KMS-11 (cell line): ENCODE measurements around the gene MRPL17.
"Not testable (repeated sequence)": the region's sequence is repeated elsewhere in the genome, so short reads cannot be mapped to it uniquely, and the experiment has no call there.

ENCODE experiments used
- H2AFZ ChIP-seq: fragments of 200-600 bp; sonication (generic); 2 replicates; pipeline ENCODE4 v1.6.1; 2016; ENCODE audit warnings: antibody characterized with exemption, mixed run types, low read depth
- H3K27ac ChIP-seq: fragments of 200-600 bp; sonication (generic); 2 replicates; pipeline ENCODE4 v1.6.1; 2016; ENCODE audit warnings: mild to moderate bottlenecking, mixed run types
- H3K27me3 ChIP-seq: fragments of 200-600 bp; sonication (generic); 2 replicates; pipeline ENCODE4 v1.6.1; 2017; ENCODE audit warnings: mild to moderate bottlenecking, low read depth, mixed run types, moderate library complexity; ENCODE audit not compliant: insufficient read depth
- H3K36me3 ChIP-seq: fragments of 200-600 bp; sonication (generic); 2 replicates; pipeline ENCODE4 v1.6.1; 2017; ENCODE audit warnings: mild to moderate bottlenecking, mixed run types; ENCODE audit not compliant: insufficient read depth
- H3K4me1 ChIP-seq: fragments of 200-600 bp; sonication (generic); 2 replicates; pipeline ENCODE4 v1.6.1; 2016; ENCODE audit warnings: mild to moderate bottlenecking, low read depth, mixed run types; ENCODE audit not compliant: poor library complexity, severe bottlenecking
- H3K4me2 ChIP-seq: fragments of 200-600 bp; sonication (generic); 2 replicates; pipeline ENCODE4 v1.7.0; 2016; ENCODE audit warnings: mild to moderate bottlenecking, mixed run types
- H3K4me3 ChIP-seq: fragments of 200-600 bp; sonication (generic); IDR thresholded peaks from 2 replicates; pipeline ENCODE4 v1.6.1; 2017; ENCODE audit warnings: low read depth, low read length, mixed read lengths; ENCODE audit not compliant: insufficient read depth
- H3K79me2 ChIP-seq: fragments of 200-600 bp; sonication (generic); 2 replicates; pipeline ENCODE4 v1.6.1; 2016; ENCODE audit warnings: low read depth, mixed run types; ENCODE audit not compliant: insufficient read depth
- H3K9ac ChIP-seq: fragments of 200-600 bp; sonication (generic); 2 replicates; pipeline ENCODE4 v1.6.1; 2016; ENCODE audit warnings: mild to moderate bottlenecking, mixed run types
- H4K20me1 ChIP-seq: fragments of 200-600 bp; sonication (generic); 2 replicates; pipeline ENCODE4 v1.6.1; 2016; ENCODE audit warnings: mild to moderate bottlenecking, mixed run types; ENCODE audit not compliant: insufficient read depth
- TF ChIP-seq, protein P1 (sequence below): fragments of 200-600 bp; sonication (generic); conservative IDR thresholded peaks from 2 replicates; pipeline ENCODE4 v1.6.1; 2017; ENCODE audit warnings: low read depth, mild to moderate bottlenecking, antibody characterized with exemption, low read length, moderate library complexity, mixed read lengths

Gene MRPL17

DNA sequence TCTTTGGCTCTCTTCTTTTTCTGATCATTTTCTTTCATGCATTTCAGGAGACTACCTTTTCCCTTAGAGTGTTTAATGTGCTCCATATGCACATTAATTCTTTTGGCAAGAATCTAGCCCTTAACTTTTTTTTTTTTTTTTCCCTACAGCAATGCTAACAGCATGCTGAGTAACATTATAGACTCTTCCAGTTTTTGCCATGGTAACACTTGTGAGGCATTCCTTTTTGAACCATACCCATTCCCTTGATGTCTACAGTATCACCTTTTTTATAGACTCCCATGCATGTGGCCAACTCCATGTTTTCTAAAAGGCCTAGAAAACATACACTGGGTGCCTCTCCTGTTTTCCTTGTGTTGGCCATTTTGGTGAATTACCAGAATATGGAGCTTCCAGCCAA is 2.9 kb upstream of the MRPL17 start:
- Histone ChIP-seq H3K27me3 (no peaks in the 10 kb centered on the region), H3K4me2 (no peak overlapping the region), H4K20me1 (no peaks in the 10 kb centered on the region), H3K36me3 (peaks cover 7% of the 10 kb centered on the region; the same call in 1 of the 2 replicates), H3K4me3 (no peak overlapping the region), H3K9ac (no peak overlapping the region), H3K27ac (no peak overlapping the region), H3K79me2 (peaks cover 21% of the 10 kb centered on the region), H2AFZ (no peak overlapping the region), H3K4me1 (peaks cover 15% of the 10 kb centered on the region)
- TF ChIP-seq, protein P1, sequence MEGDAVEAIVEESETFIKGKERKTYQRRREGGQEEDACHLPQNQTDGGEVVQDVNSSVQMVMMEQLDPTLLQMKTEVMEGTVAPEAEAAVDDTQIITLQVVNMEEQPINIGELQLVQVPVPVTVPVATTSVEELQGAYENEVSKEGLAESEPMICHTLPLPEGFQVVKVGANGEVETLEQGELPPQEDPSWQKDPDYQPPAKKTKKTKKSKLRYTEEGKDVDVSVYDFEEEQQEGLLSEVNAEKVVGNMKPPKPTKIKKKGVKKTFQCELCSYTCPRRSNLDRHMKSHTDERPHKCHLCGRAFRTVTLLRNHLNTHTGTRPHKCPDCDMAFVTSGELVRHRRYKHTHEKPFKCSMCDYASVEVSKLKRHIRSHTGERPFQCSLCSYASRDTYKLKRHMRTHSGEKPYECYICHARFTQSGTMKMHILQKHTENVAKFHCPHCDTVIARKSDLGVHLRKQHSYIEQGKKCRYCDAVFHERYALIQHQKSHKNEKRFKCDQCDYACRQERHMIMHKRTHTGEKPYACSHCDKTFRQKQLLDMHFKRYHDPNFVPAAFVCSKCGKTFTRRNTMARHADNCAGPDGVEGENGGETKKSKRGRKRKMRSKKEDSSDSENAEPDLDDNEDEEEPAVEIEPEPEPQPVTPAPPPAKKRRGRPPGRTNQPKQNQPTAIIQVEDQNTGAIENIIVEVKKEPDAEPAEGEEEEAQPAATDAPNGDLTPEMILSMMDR = no peak

GRCh38 chr11:6684068-6684467 is 928 bp upstream of the MRPL17 start:
- H3K4me1 ChIP-seq = peaks cover 15% of the 10 kb centered on the region
- H4K20me1 ChIP-seq, H3K4me3 ChIP-seq, H3K36me3 ChIP-seq, H3K27me3 ChIP-seq: not testable (repeated sequence)
- peak overlapping the region; percentile 91; the same call in 1 of the 2 replicates for H3K9ac ChIP-seq
- peak overlapping the region; percentile 61 for H3K4me2 ChIP-seq
- H3K79me2 ChIP-seq = peaks cover 27% of the 10 kb centered on the region
- peak overlapping the region; percentile 79 for H2AFZ ChIP-seq
- peak overlapping the region; percentile 71; the same call in 1 of the 2 replicates for H3K27ac ChIP-seq

DNA sequence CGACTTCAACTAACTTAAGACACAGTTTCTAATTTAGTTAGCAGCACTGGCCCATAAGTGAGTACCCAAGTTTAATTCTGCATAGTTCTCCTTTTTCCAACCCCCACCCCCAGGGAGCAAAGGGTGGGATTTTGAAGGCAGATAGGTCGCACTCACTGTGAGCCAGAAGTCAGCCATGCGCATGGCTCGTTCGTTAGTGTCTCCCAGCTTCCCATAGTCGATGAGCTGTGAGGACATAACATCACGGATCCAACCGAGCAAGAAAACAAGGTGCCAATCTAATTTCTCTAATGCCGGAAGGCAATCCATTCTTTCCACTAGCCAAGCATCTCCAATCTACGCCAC is 577 bp downstream of the MRPL17 start:
- peak overlapping the region; percentile 71 for H3K4me3 ChIP-seq
- peak overlapping the region; percentile 71 for H3K27ac ChIP-seq
- peak overlapping the region; percentile 76 for H2AFZ ChIP-seq
- peaks cover 15% of the 10 kb centered on the region for H3K4me1 ChIP-seq
- H3K27me3 ChIP-seq = no peaks in the 10 kb centered on the region
- H3K9ac ChIP-seq = peak overlapping the region; percentile 91
- H3K79me2 ChIP-seq = peaks cover 27% of the 10 kb centered on the region
- no peaks in the 10 kb centered on the region for H4K20me1 ChIP-seq
- peak overlapping the region; percentile 73 for H3K4me2 ChIP-seq
- H3K36me3 ChIP-seq = peaks cover 8% of the 10 kb centered on the region; the same call in 1 of the 2 replicates
- TF ChIP-seq, protein P1 = no peak

DNA sequence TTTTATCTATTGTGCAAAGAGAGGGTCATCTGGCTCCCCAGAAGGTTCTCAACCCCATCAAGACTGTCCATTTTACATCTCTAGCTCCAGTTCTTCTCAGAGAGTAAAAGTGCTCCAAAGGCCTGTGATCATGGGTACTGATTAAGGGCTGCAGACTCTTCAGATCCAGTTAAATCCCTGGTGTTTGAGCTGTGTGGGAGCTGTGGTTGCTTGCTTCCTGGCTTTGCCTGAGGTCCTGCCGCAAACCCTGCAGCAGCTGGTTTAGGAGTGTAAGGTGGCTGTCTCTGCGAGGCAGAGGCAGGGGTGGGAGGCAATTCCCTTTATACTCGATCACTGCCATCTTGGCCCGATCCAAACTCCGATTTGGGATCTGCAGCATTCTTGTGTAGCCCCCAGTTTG is 1.2 kb downstream of the MRPL17 start:
- TF ChIP-seq, protein P1 = no peak
- no peak overlapping the region for H3K4me3 ChIP-seq
- peaks cover 27% of the 10 kb centered on the region for H3K79me2 ChIP-seq
- peak overlapping the region; percentile 73 for H3K4me2 ChIP-seq
- H4K20me1 ChIP-seq = no peaks in the 10 kb centered on the region
- H3K27ac ChIP-seq = no peak overlapping the region
- H3K4me1 ChIP-seq = peaks cover 15% of the 10 kb centered on the region
- H3K27me3 ChIP-seq = no peaks in the 10 kb centered on the region
- peak overlapping the region; percentile 91; the same call in 1 of the 2 replicates for H3K9ac ChIP-seq
- H2AFZ ChIP-seq = no peak overlapping the region
- H3K36me3 ChIP-seq = peaks cover 8% of the 10 kb centered on the region; the same call in 1 of the 2 replicates

- Histone ChIP-seq H3K4me2 (peak overlapping the region; percentile 73), H3K4me1 (peaks cover 15% of the 10 kb centered on the region), H3K36me3 (peaks cover 8% of the 10 kb centered on the region; the same call in 1 of the 2 replicates), H3K9ac (no peak overlapping the region), H3K27ac (no peak overlapping the region), H2AFZ (no peak overlapping the region), H3K27me3 (no peaks in the 10 kb centered on the region), H3K79me2 (peaks cover 27% of the 10 kb centered on the region), H4K20me1 (no peaks in the 10 kb centered on the region), H3K4me3 (no peak overlapping the region)
- TF ChIP-seq, protein P1 = no peak
Observed at GRCh38 chr11:6681505-6681904, 1.6 kb downstream of the MRPL17 start.
